GM13977 (cell line): ENCODE data around the gene KCNQ1.

Experiments
- DNase-seq: peaks from one replicate; pipeline ENCODE4 v3.0.0; 2012; ENCODE audit warnings: low spot score
- CTCF ChIP-seq: IDR thresholded peaks from 2 replicates; pipeline ENCODE4 v1.5.1; 2012; ENCODE audit warnings: mild to moderate bottlenecking, control low read depth; ENCODE audit not compliant: insufficient read depth; ENCODE audit errors: extremely low read depth, missing control alignments
- in situ Hi-C: fragments of 300-500 bp; cut with MboI; formaldehyde crosslinking; loops from one replicate; pipeline ENCODE4 v1.12.0; 2022; ENCODE audit warnings: low sequenced_read_pairs, low pct_unique_long_range_greater_than_20kb, mixed read lengths, inconsistent platforms; ENCODE audit not compliant: unreplicated experiment

The KCNQ1 gene

GRCh38 chr11:2777871-2778629 lies 333.2 kb downstream of the KCNQ1 start:
- no peak for TF ChIP-seq CTCF
- DNase-seq = no peak
- in situ Hi-C loops = no loop called here

- no peak for TF ChIP-seq CTCF
- peak; percentile 71 for DNase-seq
- in situ Hi-C loops = no loop called here
Observed at GRCh38 chr11:2778630-2779498, 334.1 kb downstream of the KCNQ1 start.

- no peak for DNase-seq
- in situ Hi-C loops = no loop called here
- no peak for TF ChIP-seq CTCF
Observed at GRCh38 chr11:2779499-2779980, 334.7 kb downstream of the KCNQ1 start.

GRCh38 chr11:2779981-2780849 lies 335.4 kb downstream of the KCNQ1 start:
- in situ Hi-C loops = no loop called here
- no peak for TF ChIP-seq CTCF

GRCh38 chr11:2780850-2781407 lies 336.1 kb downstream of the KCNQ1 start:
- DNase-seq = no peak
- in situ Hi-C loops = no loop called here
- TF ChIP-seq CTCF = no peak

More at GRCh38 chr11:2779981-2780849, 335.4 kb downstream of the KCNQ1 start:
- no peak for DNase-seq
